SK-N-SH (cell line): ENCODE data around the gene DCAF10. TPM values are rescaled to one million over a fixed set of nuclear protein-coding genes. Genes with fewer than 3 reads are reported as not detected.

ENCODE experiments used
- CTCF ChIA-PET: fragments of 300-600, 350-600 bp; formaldehyde crosslinking; extraction: SDS; loops from one replicate; lab custom pipeline; 2021; lab: Yijun Ruan, JAX
- POLR2A ChIA-PET: fragments of 350-600 bp; sonication (Branson Sonifier 250); formaldehyde crosslinking; extraction: SDS; loops from one replicate; lab custom pipeline; 2020; ENCODE audit warnings: antibody characterized with exemption, inconsistent platforms; lab: Yijun Ruan, JAX
- DNase-seq: peaks from one replicate; pipeline ENCODE4 v3.0.0; 2012
- H2AFZ ChIP-seq: fragments of 200-600 bp; sonication (generic); 2 replicates; pipeline ENCODE4 v1.8.1; 2016; ENCODE audit warnings: antibody characterized with exemption, mild to moderate bottlenecking, low read depth
- H3F3A ChIP-seq: fragments of 200-600 bp; sonication (generic); replicated peaks from 2 replicates; pipeline ENCODE3; 2016; ENCODE audit warnings: antibody characterized with exemption, mild to moderate bottlenecking; ENCODE audit not compliant: insufficient read depth
- H3K27ac ChIP-seq, 2 experiments: fragments of 200-500 bp in 1 of 2; fragments of 200-600 bp in 1 of 2; sonication (Bioruptor generic) in 1 of 2; sonication (generic), shearing (Covaris generic) in 1 of 2; 2 replicates each; pipeline versions ENCODE4 v1.5.1 to v1.6.1; 2014 to 2016; ENCODE audit warnings: low read depth in 2 of 2, inconsistent platforms in 1 of 2, low read length in 1 of 2, mild to moderate bottlenecking in 1 of 2, mixed read lengths in 1 of 2
- H3K27me3 ChIP-seq: fragments of 200-600 bp; sonication (generic), shearing (Covaris generic); 2 replicates; pipeline ENCODE4 v1.6.1; 2016; ENCODE audit warnings: mixed run types; ENCODE audit not compliant: insufficient read depth
- H3K36me3 ChIP-seq, 2 experiments: fragments of 200-500 bp in 1 of 2; fragments of 200-600 bp in 1 of 2; sonication (Bioruptor generic) in 1 of 2; sonication (generic) in 1 of 2; replicated peaks in 1 of 2; 2 replicates each; pipeline versions ENCODE3 to v1.5.1; 2014 to 2016; ENCODE audit warnings: low read length in 1 of 2, mild to moderate bottlenecking in 1 of 2; ENCODE audit not compliant: insufficient read depth in 2 of 2, control insufficient read depth in 1 of 2
- H3K4me1 ChIP-seq, 2 experiments: fragments of 200-500 bp in 1 of 2; fragments of 200-600 bp in 1 of 2; sonication (Bioruptor generic) in 1 of 2; sonication (generic), shearing (Covaris generic) in 1 of 2; 2 replicates each; pipeline versions ENCODE4 v1.5.1 to v1.6.1; 2014 to 2016; ENCODE audit warnings: low read depth in 1 of 2, low read length in 1 of 2, mixed run types in 1 of 2; ENCODE audit not compliant: insufficient read depth in 2 of 2, control insufficient read depth in 1 of 2
- H3K4me2 ChIP-seq: fragments of 200-600 bp; sonication (generic), shearing (Covaris generic); 2 replicates; pipeline ENCODE4 v1.6.1; 2017; ENCODE audit warnings: mixed run types
- H3K4me3 ChIP-seq, 2 experiments: fragments of 200-500 bp in 1 of 2; fragments of 200-600 bp in 1 of 2; sonication (Bioruptor generic) in 1 of 2; sonication (generic), shearing (Covaris generic) in 1 of 2; 2 replicates each; pipeline versions ENCODE4 v1.5.1 to v1.8.1; 2014 to 2016; ENCODE audit warnings: low read depth in 2 of 2, inconsistent platforms in 1 of 2, low read length in 1 of 2, mild to moderate bottlenecking in 1 of 2, mixed read lengths in 1 of 2, moderate library complexity in 1 of 2
- H3K79me2 ChIP-seq: fragments of 200-600 bp; sonication (generic); 2 replicates; pipeline ENCODE4 v1.8.1; 2017; ENCODE audit warnings: mild to moderate bottlenecking; ENCODE audit not compliant: insufficient read depth
- H3K9ac ChIP-seq: fragments of 200-600 bp; sonication (generic); 2 replicates; pipeline ENCODE4 v1.6.1; 2017; ENCODE audit warnings: mixed run types
- H3K9me2 ChIP-seq: fragments of 200-600 bp; sonication (generic); 2 replicates; pipeline ENCODE4 v1.6.1; 2017; ENCODE audit warnings: mixed run types
- H3K9me3 ChIP-seq: fragments of 200-600 bp; sonication (generic); 2 replicates; pipeline ENCODE4 v1.6.1; 2017; ENCODE audit warnings: mixed run types, mild to moderate bottlenecking, moderate library complexity
- H4K20me1 ChIP-seq: fragments of 200-600 bp; sonication (generic); 2 replicates; pipeline ENCODE4 v1.6.1; 2017; ENCODE audit warnings: mild to moderate bottlenecking, mixed run types; ENCODE audit not compliant: insufficient read depth
- CHD2 ChIP-seq: fragments of 150-350 bp; IDR thresholded peaks from 2 replicates; pipeline ENCODE4 v1.6.1; 2018; ENCODE audit warnings: low read length; ENCODE audit not compliant: partially characterized antibody
- EZH2phosphoT487 ChIP-seq: fragments of 200-600 bp; sonication (generic); IDR thresholded peaks from 2 replicates; pipeline ENCODE4 v1.6.1; 2017; ENCODE audit warnings: low read depth, mixed run types, mild to moderate bottlenecking, antibody characterized with exemption, moderate library complexity, borderline replicate concordance
- GABPA ChIP-seq: IDR thresholded peaks from 2 replicates; pipeline ENCODE4 v1.4.0; 2012; ENCODE audit warnings: low read depth, mild to moderate bottlenecking
- JUND ChIP-seq: IDR thresholded peaks from 2 replicates; pipeline ENCODE4 v1.4.0; 2012
- NRF1 ChIP-seq: IDR thresholded peaks from 2 replicates; pipeline ENCODE4 v1.6.1; 2012; ENCODE audit warnings: low read depth, mild to moderate bottlenecking, low read length
- RCOR1 ChIP-seq: fragments of 150-350 bp; IDR thresholded peaks from 2 replicates; pipeline ENCODE4 v1.6.1; 2017; ENCODE audit warnings: antibody characterized with exemption, low read length
- SIN3A ChIP-seq: IDR thresholded peaks from 2 replicates; pipeline ENCODE4 v1.6.1; 2012; ENCODE audit warnings: low read depth, mild to moderate bottlenecking, low read length, moderate library complexity, borderline replicate concordance
- TEAD4 ChIP-seq: IDR thresholded peaks from 2 replicates; pipeline ENCODE4 v1.4.0; 2012; ENCODE audit warnings: mild to moderate bottlenecking, borderline replicate concordance; ENCODE audit not compliant: insufficient read depth
- YY1 ChIP-seq: IDR thresholded peaks from 2 replicates; pipeline ENCODE4 v1.4.0; 2012; ENCODE audit warnings: low read depth, mild to moderate bottlenecking
- WGBS: methylation state at CpG from one replicate; pipeline ENCODE4 v1.1.6; 2017; ENCODE audit warnings: low lambda C conversion rate; 5-methylcytosine and 5-hydroxymethylcytosine counted together
- polyA plus RNA-seq, 3 experiments: library from polyadenylated mRNA; depleted of rRNA; stranded (reverse); fragments of >200 nt; gene quantifications; 2 replicates each; pipeline ENCODE4 v1.2.3, GENCODE V29; 2012
- TF ChIP-seq, protein P1 (sequence below): IDR thresholded peaks from 2 replicates; pipeline ENCODE4 v1.6.1; 2012; ENCODE audit warnings: mild to moderate bottlenecking, low read depth, low read length, moderate library complexity
- TF ChIP-seq, protein P2 (sequence below): fragments of 150-350 bp; IDR thresholded peaks from 2 replicates; pipeline ENCODE4 v1.6.1; 2017; ENCODE audit warnings: antibody characterized with exemption, low read length, low read depth, borderline replicate concordance
- TF ChIP-seq, protein P3 (sequence below): fragments of 150-350 bp; IDR thresholded peaks from 2 replicates; pipeline ENCODE4 v1.6.1; 2016; ENCODE audit warnings: mild to moderate bottlenecking, low read depth, low read length
- TF ChIP-seq, protein P4 (sequence below): IDR thresholded peaks from 2 replicates; pipeline ENCODE4; 2012

The DCAF10 gene
- polyA plus RNA-seq, 1 of the 3 experiments (the other 2 are of a cell fraction): 11.8 TPM

DNA sequence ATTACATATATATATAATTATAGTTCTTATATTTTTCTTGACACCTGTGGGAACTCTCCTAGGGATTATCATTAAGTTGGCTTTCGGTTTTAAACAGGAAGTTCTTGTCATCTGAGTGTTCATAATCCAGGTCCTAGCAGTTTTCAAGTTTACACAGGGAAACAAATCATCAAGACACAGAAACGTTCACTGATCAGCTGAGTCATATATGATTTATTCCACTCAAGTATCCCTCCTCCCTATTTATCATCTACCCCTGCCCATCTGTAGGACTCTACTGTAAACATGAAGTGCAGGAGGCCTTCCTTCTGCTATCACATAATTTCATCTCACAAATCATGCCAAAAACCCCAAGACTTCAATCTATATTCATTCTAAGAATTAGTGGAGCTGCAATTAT, 97.1 kb downstream of the DCAF10 start:
- Histone ChIP-seq H3K9ac (no peak overlapping the region), H3K4me2 (no peak overlapping the region), H3K9me2 (no peaks in the 10 kb centered on the region), H3K4me3 (no peak overlapping the region), H4K20me1 (no peaks in the 10 kb centered on the region), H3K4me1 (peaks cover 0 to 5% of the 10 kb centered on the region in 2 experiments; a peak in 3 of 4 replicates), H2AFZ (no peak overlapping the region), H3F3A (peaks cover 12% of the 10 kb centered on the region), H3K27ac (no peak overlapping the region), H3K9me3 (no peaks in the 10 kb centered on the region), H3K36me3 (peaks cover 25 to 32% of the 10 kb centered on the region in 2 experiments), H3K79me2 (peaks cover 46% of the 10 kb centered on the region), H3K27me3 (no peaks in the 10 kb centered on the region)
- POLR2A ChIA-PET: no interaction called here
- TF ChIP-seq TEAD4: no peak
- TF ChIP-seq NRF1: no peak
- no peak for TF ChIP-seq CHD2
- no peak for DNase-seq
- CTCF ChIA-PET: interaction anchor here (0.8 kb wide), 1 partner anchor 301 kb away, joined by 3 read pairs; no protein-coding TSS in a partner anchor
- 45% methylated on average over 2 of the region's 2 CpGs for WGBS

DNA sequence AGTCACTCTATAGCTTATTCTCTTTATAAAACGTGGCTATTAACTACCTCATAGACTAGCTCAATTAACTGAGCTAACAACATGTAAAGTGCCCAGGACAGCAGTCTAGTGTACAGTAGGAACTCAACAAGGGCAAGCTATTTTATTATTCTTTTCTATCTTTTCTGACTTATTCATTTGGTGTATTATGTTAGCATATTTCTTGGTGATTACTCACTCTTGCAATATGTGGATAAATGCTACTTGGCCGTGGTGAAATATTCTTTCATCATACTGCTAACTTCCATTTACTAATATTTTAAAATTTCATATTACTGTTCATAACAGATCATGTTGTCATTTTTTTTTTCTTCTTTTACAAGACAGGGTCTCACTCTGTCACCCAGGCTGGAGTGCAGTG, 98.4 kb downstream of the DCAF10 start:
- Histone ChIP-seq H3K4me1 (peaks cover 0 to 13% of the 10 kb centered on the region in 2 experiments; a peak in 3 of 4 replicates), H3K9me3 (no peaks in the 10 kb centered on the region), H3K9ac (no peak overlapping the region), H3K79me2 (peaks cover 57% of the 10 kb centered on the region), H2AFZ (no peak overlapping the region), H3K4me3 (no peak overlapping the region), H3K4me2 (no peak overlapping the region), H4K20me1 (no peaks in the 10 kb centered on the region), H3K9me2 (no peaks in the 10 kb centered on the region), H3F3A (peaks cover 12% of the 10 kb centered on the region), H3K36me3 (peaks cover 18 to 24% of the 10 kb centered on the region in 2 experiments), H3K27ac (0 out of 4 replicates have a peak overlapping the region, but pooled peaks of 1 of the 2 experiments have one; percentile 28), H3K27me3 (no peaks in the 10 kb centered on the region)
- no peak for DNase-seq
- ChIA-PET POLR2A (no interaction called here), CTCF (interaction anchor here (1.8 kb wide), 1 partner anchor 14 kb away, joined by 4 read pairs; no protein-coding TSS in a partner anchor)
- WGBS: 89% methylated on average over 2 of the region's 2 CpGs
- TF ChIP-seq NRF1 (no peak), SIN3A (no peak)

DNA sequence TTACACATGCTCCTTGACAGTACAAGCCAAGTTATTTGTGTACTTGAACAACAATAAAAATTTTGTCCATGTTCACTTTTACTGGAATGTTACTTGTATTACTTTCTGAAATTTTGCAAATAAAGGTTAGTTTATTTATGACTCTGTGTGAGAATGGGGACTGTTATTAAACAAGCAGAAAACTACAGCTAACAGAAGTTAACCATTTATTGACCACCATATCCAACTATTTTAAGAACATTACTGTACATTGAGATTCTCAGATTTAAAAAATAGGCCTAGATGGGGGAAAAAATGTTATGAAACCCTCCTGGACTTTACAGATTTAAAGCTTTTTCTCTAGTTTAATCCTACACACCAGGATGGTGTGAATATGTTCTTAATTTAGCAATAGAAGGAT, 101.5 kb downstream of the DCAF10 start:
- Histone ChIP-seq H3K36me3 (peaks cover 3 to 9% of the 10 kb centered on the region in 2 experiments), H3K9me3 (no peaks in the 10 kb centered on the region), H3K27ac (no peak overlapping the region), H2AFZ (no peak overlapping the region), H3F3A (peaks cover 5% of the 10 kb centered on the region), H3K9ac (no peak overlapping the region), H4K20me1 (no peaks in the 10 kb centered on the region), H3K4me2 (peak overlapping the region; percentile 82), H3K4me1 (peaks cover 4 to 22% of the 10 kb centered on the region in 2 experiments; a peak in 3 of 4 replicates), H3K27me3 (no peaks in the 10 kb centered on the region), H3K9me2 (no peaks in the 10 kb centered on the region), H3K79me2 (peaks cover 51% of the 10 kb centered on the region), H3K4me3 (no peak overlapping the region)
- CTCF ChIA-PET: interaction anchor here (0.8 to 5.0 kb wide), 2 partner anchors 12 to 189 kb away, joined by 3 to 31 read pairs; no protein-coding TSS in a partner anchor
- DNase-seq: no peak
- POLR2A ChIA-PET: no interaction called here
- TF ChIP-seq, protein P1, sequence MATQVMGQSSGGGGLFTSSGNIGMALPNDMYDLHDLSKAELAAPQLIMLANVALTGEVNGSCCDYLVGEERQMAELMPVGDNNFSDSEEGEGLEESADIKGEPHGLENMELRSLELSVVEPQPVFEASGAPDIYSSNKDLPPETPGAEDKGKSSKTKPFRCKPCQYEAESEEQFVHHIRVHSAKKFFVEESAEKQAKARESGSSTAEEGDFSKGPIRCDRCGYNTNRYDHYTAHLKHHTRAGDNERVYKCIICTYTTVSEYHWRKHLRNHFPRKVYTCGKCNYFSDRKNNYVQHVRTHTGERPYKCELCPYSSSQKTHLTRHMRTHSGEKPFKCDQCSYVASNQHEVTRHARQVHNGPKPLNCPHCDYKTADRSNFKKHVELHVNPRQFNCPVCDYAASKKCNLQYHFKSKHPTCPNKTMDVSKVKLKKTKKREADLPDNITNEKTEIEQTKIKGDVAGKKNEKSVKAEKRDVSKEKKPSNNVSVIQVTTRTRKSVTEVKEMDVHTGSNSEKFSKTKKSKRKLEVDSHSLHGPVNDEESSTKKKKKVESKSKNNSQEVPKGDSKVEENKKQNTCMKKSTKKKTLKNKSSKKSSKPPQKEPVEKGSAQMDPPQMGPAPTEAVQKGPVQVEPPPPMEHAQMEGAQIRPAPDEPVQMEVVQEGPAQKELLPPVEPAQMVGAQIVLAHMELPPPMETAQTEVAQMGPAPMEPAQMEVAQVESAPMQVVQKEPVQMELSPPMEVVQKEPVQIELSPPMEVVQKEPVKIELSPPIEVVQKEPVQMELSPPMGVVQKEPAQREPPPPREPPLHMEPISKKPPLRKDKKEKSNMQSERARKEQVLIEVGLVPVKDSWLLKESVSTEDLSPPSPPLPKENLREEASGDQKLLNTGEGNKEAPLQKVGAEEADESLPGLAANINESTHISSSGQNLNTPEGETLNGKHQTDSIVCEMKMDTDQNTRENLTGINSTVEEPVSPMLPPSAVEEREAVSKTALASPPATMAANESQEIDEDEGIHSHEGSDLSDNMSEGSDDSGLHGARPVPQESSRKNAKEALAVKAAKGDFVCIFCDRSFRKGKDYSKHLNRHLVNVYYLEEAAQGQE: no peak
- no peak for TF ChIP-seq GABPA
- TF ChIP-seq, protein P2, sequence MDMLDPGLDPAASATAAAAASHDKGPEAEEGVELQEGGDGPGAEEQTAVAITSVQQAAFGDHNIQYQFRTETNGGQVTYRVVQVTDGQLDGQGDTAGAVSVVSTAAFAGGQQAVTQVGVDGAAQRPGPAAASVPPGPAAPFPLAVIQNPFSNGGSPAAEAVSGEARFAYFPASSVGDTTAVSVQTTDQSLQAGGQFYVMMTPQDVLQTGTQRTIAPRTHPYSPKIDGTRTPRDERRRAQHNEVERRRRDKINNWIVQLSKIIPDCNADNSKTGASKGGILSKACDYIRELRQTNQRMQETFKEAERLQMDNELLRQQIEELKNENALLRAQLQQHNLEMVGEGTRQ: no peak
- TF ChIP-seq SIN3A: no peak
- no peak for TF ChIP-seq EZH2phosphoT487
- TF ChIP-seq YY1: no peak
- TF ChIP-seq, protein P3, sequence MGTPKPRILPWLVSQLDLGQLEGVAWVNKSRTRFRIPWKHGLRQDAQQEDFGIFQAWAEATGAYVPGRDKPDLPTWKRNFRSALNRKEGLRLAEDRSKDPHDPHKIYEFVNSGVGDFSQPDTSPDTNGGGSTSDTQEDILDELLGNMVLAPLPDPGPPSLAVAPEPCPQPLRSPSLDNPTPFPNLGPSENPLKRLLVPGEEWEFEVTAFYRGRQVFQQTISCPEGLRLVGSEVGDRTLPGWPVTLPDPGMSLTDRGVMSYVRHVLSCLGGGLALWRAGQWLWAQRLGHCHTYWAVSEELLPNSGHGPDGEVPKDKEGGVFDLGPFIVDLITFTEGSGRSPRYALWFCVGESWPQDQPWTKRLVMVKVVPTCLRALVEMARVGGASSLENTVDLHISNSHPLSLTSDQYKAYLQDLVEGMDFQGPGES: no peak
- no peak for TF ChIP-seq JUND
- TF ChIP-seq RCOR1: no peak
- no peak for TF ChIP-seq NRF1
- TF ChIP-seq, protein P4, sequence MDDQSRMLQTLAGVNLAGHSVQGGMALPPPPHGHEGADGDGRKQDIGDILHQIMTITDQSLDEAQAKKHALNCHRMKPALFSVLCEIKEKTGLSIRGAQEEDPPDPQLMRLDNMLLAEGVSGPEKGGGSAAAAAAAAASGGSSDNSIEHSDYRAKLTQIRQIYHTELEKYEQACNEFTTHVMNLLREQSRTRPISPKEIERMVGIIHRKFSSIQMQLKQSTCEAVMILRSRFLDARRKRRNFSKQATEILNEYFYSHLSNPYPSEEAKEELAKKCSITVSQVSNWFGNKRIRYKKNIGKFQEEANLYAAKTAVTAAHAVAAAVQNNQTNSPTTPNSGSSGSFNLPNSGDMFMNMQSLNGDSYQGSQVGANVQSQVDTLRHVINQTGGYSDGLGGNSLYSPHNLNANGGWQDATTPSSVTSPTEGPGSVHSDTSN: no peak
